Left lung (tissue), 10 donors: ENCODE data around the gene FKBP10. TPM values are rescaled to one million over a fixed set of nuclear protein-coding genes. Genes with fewer than 3 reads are reported as not detected.

Source experiments
- ATAC-seq: fragments of 200-7000 bp; cut with Tn5 transposase; one replicate; pipeline ENCODE4 v1.9.1; 2020; ENCODE audit warnings: moderate library complexity
- DNase-seq, 4 donors: peaks; one replicate each; pipeline ENCODE4 v3.0.0-alpha.2; 2013 to 2020
- H3K27ac ChIP-seq, 2 donors: fragments of 200-600 bp; sonication (generic) in 1 of 2; one replicate each; pipeline versions ENCODE4 v1.5.0 to v1.8.0; 2020 to 2021
- H3K27me3 ChIP-seq, 2 donors: fragments of 200-600 bp; sonication (generic) in 1 of 2; one replicate each; pipeline versions ENCODE4 v1.5.0 to v1.8.0; 2020 to 2021
- H3K36me3 ChIP-seq, 2 donors: fragments of 200-600 bp; sonication (generic) in 1 of 2; one replicate each; pipeline versions ENCODE4 v1.5.0 to v1.8.0; 2020 to 2021
- H3K4me1 ChIP-seq, 2 donors: fragments of 200-600 bp; one replicate each; pipeline ENCODE4 v1.8.0; 2021
- H3K4me3 ChIP-seq, 2 donors: fragments of 200-600 bp; sonication (generic) in 1 of 2; one replicate each; pipeline versions ENCODE4 v1.5.0 to v1.8.0; 2020 to 2021; ENCODE audit warnings: mild to moderate bottlenecking in 1 of 2
- H3K9me3 ChIP-seq, 2 donors: fragments of 200-600 bp; sonication (generic) in 1 of 2; one replicate each; pipeline versions ENCODE4 v1.5.0 to v1.8.0; 2020 to 2021
- CTCF ChIP-seq, 2 donors: fragments of 200-600 bp; sonication (generic) in 1 of 2; IDR thresholded peaks; one replicate each; pipeline versions ENCODE4 v1.5.0 to v1.8.0; 2021; ENCODE audit warnings: antibody characterized with exemption in 2 of 2
- intact Hi-C, 2 donors: fragments of 100-400 bp; cut with DNase I; formaldehyde crosslinking; loops; one replicate each; pipeline versions ENCODE4 v1.11.2 to v1.14.2; 2022
- polyA plus RNA-seq, 6 donors: library from polyadenylated mRNA; unstranded; fragments of 120-200 nt; gene quantifications; one replicate each; pipeline ENCODE4 v1.2.1, GENCODE V29; 2013; ENCODE audit not compliant: insufficient read length in 6 of 6
- total RNA-seq, 2 donors: library from RNA; stranded (reverse); fragmentation: NEBNext Ultra II Directional; extraction: Animal tissue kit (Norgen Biotek cat#: 25700); gene quantifications; one replicate each; pipeline ENCODE4 v1.2.1, GENCODE V29; 2021
- donor health status: DM: no; HTN: yes; CAD: no.
- donor health status: DM: no; HTN: no; CAD: no.

The FKBP10 gene
- total and polyA plus RNA-seq, 8 donors, result 82.1 to 169 (median 141) TPM

DNA sequence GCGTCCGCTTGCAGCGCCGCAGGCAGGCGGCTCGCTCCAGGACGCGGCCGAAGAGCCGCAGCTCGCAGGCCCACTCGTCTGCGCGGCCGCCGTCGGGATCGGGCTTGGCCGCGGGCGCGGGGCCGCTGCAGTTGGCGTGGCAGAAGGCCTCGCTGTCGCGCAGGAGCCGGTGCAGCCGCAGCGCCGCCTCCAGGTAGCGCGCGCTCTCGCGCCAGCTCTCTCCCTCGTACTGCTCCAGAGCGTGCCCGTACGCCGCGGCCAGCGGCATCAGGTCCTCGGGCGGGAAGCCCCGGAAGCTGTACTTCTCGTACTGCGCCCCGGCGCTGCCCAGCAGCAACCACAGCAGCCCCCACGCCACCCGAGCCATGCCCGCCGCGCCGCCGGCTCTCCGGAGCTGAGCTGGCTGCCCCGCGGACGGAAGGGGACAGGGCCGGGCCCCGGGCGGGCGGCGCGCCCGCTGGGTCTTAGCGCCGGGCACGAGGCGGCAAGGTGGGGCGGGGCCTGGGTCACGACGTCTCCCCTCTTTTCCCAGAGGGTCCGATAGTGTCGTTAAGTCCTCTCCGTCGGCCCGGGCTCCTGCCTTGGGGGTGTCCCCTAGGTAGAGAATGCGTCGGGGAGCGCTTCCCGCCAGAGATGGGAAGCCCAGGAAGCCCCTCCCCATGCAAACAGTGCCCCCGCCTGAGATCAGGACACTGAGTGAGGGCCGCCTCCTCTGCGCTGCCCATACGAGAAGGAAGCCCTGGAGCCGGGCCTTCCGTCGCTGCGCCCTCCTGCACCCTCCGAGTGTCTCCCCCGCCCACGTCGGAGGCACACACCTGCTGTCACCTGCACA, 1.0 kb upstream of the FKBP10 start, which contains the start of gene P3H4:
Gene P3H4, minus strand, starts transcription at position 401 of the 832 bp plus-strand sequence. Its CDS starts 34 bp downstream, at position 367.
- peak; percentile 90 for ATAC-seq
- peak within 1 kb of the TSS; percentile 63 to 74 for H3K4me3 ChIP-seq
- no peaks in the 10 kb centered on the region for H3K9me3 ChIP-seq
- H3K36me3 ChIP-seq, result no peaks in the 10 kb centered on the region
- TF ChIP-seq CTCF (IDR thresholded peaks at IDR 0.05), result peak; percentile 53 to 55
- DNase-seq, result peak; percentile 80 to 92 (median 88)
- intact Hi-C loops, result loop anchor here in 1 of 2 donors (5.0 kb wide), 1 partner anchor 69 kb away; no protein-coding TSS in a partner anchor
- H3K27me3 ChIP-seq, result peaks cover 0 to 36% of the 10 kb centered on the region in 2 donors
- H3K4me1 ChIP-seq, result peaks cover 12 to 32% of the 10 kb centered on the region in 2 donors
- H3K27ac ChIP-seq, result peak within 1 kb of the TSS; percentile 67 to 70

- intact Hi-C loops, result loop anchor here in 1 of 2 donors (5.0 kb wide), 1 partner anchor 71 kb away; no protein-coding TSS in a partner anchor
- H3K9me3 ChIP-seq, result no peaks in the 10 kb centered on the region
- DNase-seq, result no peak
- peak overlapping the region in 1 of 2 donors; percentile 44 for H3K27ac ChIP-seq
- ATAC-seq, result no peak
- no peaks in the 10 kb centered on the region for H3K36me3 ChIP-seq
- H3K4me3 ChIP-seq, result peak overlapping the region; percentile 63 to 74
- no peak for TF ChIP-seq CTCF (IDR thresholded peaks at IDR 0.05)
- H3K27me3 ChIP-seq, result peaks cover 0 to 36% of the 10 kb centered on the region in 2 donors
- peaks cover 12 to 32% of the 10 kb centered on the region in 2 donors for H3K4me1 ChIP-seq
Measured at GRCh38 chr17:41813152-41813680, 412 bp downstream of the FKBP10 start.

DNA sequence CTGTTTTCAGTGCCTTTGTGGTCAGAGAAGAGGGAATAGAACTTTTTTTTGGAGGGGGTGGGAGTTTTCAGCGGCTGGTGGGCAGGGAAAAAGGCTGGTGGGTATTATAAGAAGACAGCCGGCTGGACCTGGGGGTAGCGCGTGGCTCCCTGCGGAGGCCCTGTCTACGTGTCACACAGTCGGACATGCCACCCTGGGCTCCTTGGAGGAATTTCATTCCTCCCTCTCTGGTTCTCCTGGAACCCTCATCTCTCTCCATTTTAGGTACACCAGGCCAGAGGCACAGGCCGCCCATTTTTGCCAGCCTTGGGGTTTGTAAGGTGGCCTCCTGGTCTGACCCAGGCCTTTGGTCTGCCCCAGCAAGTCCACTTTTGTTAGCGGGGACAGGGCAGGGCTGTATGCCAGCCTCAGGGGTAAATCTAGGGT, 908 bp downstream of the FKBP10 start:
- Histone ChIP-seq H3K4me3 (peak overlapping the region; percentile 63 to 74), H3K9me3 (no peaks in the 10 kb centered on the region), H3K27ac (peak overlapping the region in 1 of 2 donors; percentile 13), H3K36me3 (no peaks in the 10 kb centered on the region), H3K27me3 (peaks cover 0 to 36% of the 10 kb centered on the region in 2 donors), H3K4me1 (peaks cover 12 to 32% of the 10 kb centered on the region in 2 donors)
- DNase-seq (no peak), ATAC-seq (no peak)
- TF ChIP-seq CTCF (IDR thresholded peaks at IDR 0.05), result no peak
- intact Hi-C loops, result loop anchor here in 1 of 2 donors (5.0 kb wide), 1 partner anchor 71 kb away; no protein-coding TSS in a partner anchor

DNA sequence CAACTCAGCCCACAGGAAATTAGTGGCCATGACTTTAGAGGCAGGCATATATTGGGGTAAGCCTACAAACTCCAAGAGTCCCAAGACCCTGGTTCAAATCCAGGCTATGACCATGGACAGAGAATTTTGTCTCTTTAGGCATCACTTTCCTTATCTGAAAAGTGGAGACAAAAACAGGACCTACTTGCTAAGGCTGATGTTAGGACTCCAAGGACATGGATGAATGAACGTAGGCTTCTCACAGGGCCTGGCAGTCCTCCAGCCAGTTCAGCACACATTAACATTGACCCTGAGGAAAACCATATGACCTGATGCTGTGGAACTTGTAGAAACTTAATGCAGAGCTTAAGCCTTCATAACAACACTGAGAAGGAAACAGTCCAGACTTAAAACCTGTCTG, 1.4 kb downstream of the FKBP10 start:
- no peak for DNase-seq
- no peak for TF ChIP-seq CTCF (IDR thresholded peaks at IDR 0.05)
- Histone ChIP-seq H3K27me3 (peaks cover 0 to 36% of the 10 kb centered on the region in 2 donors), H3K27ac (no peak overlapping the region), H3K36me3 (no peaks in the 10 kb centered on the region), H3K4me3 (peak overlapping the region in 1 of 2 donors; percentile 63), H3K4me1 (peaks cover 12 to 32% of the 10 kb centered on the region in 2 donors), H3K9me3 (no peaks in the 10 kb centered on the region)
- intact Hi-C loops, result loop anchor here in 1 of 2 donors (5.0 kb wide), 1 partner anchor 72 kb away; no protein-coding TSS in a partner anchor
- no peak for ATAC-seq
